ENCODE data around the gene QTRT2. TPM values are rescaled to one million over a fixed set of nuclear protein-coding genes. Genes with fewer than 3 reads are reported as not detected.

QTRT2 gene
- total and polyA plus RNA-seq, 2 of the 8 experiments (the other 6 are each of a cell fraction or from before 2014, with no cell fraction given), result 13.3 to 54.5 TPM

GRCh38 chr3:114035896-114036295, 20.6 kb upstream of the QTRT2 start:
- 87% methylated on average over 3 of the region's 3 CpGs; no CpG with 5 or more reads in 1 of the 2 experiments for WGBS, 2 experiments (ENCODE audit: extremely low coverage in 1 of 2, insufficient coverage in 1 of 2, insufficient read length in 1 of 2, insufficient replicate concordance in 2 of 2, low coverage in 1 of 2, low lambda C conversion rate in 2 of 2, missing lambda C conversion rate in 1 of 2)

More at GRCh38 chr3:114035896-114036295, 20.6 kb upstream of the QTRT2 start:
- H3K4ac ChIP-seq (replicated peaks; ENCODE audit: insufficient read length, low read depth, low read length), result no peak overlapping the region
- H3K9me3 ChIP-seq (ENCODE audit: insufficient read depth in 2 of 2, low read depth in 1 of 2, low read length in 1 of 2), result no peaks in the 10 kb centered on the region
- no peak for FAIRE-seq
- no peaks in the 10 kb centered on the region for H3K79me1 ChIP-seq (ENCODE audit: low read depth, low read length)
- H4K5ac ChIP-seq (ENCODE audit: insufficient read length, low read depth, low read length), result no peak overlapping the region
- H2AFZ ChIP-seq (ENCODE audit: low read length), result no peak overlapping the region
- H2BK5ac ChIP-seq (ENCODE audit: low read depth, low read length), result no peak overlapping the region
- no peak overlapping the region for H4K8ac ChIP-seq (ENCODE audit: extremely low read depth, insufficient read depth, low read length)
- no peak overlapping the region for H2BK120ac ChIP-seq (replicated peaks; ENCODE audit: low read depth, low read length)
- H4K20me1 ChIP-seq (replicated peaks in 1 of 2; ENCODE audit: control insufficient read depth in 1 of 2, insufficient read depth in 2 of 2, low read length in 2 of 2), result no peaks in the 10 kb centered on the region
- H3K27ac ChIP-seq (ENCODE audit: low read depth, low read length), result no peak overlapping the region
- H3K4me2 ChIP-seq (ENCODE audit: insufficient read depth in 1 of 2, low read depth in 2 of 2, low read length in 2 of 2), result no peak overlapping the region
- H2AK5ac ChIP-seq (ENCODE audit: low read depth, low read length), result no peak overlapping the region
- H2BK15ac ChIP-seq (ENCODE audit: low read length), result no peak overlapping the region
- no peak overlapping the region for H3K23ac ChIP-seq (ENCODE audit: insufficient read length)
- no peak for DNase-seq (ENCODE audit: low read depth in 1 of 2, low spot score in 2 of 2)
- no peaks in the 10 kb centered on the region for H3K4me1 ChIP-seq (replicated peaks in 1 of 4; ENCODE audit: control insufficient read depth in 3 of 4, insufficient read depth in 4 of 4, low read length in 3 of 4)
- H3K79me2 ChIP-seq (ENCODE audit: control insufficient read depth in 1 of 2, insufficient read depth in 2 of 2, low read length in 2 of 2), result no peaks in the 10 kb centered on the region
- H3K27me3 ChIP-seq (replicated peaks in 1 of 4; ENCODE audit: control insufficient read depth in 3 of 4, extremely low read depth in 1 of 4, insufficient read depth in 3 of 4, low read length in 3 of 4), result no peaks in the 10 kb centered on the region
- H3K4me3 ChIP-seq (ENCODE audit: extremely low read depth in 1 of 4, insufficient read depth in 2 of 4, low read depth in 3 of 4, low read length in 4 of 4), result no peak overlapping the region
- no peak overlapping the region for H3K56ac ChIP-seq (replicated peaks; ENCODE audit: insufficient read length, low read depth, low read length)
- TF ChIP-seq KDM4A (IDR thresholded peaks at IDR 0.05; ENCODE audit: low read depth, low read length, severe bottlenecking) (no peak), TAF7 (optimal IDR thresholded peaks at IDR 0.05; ENCODE audit: borderline replicate concordance, low read depth, low read length) (no peak)
- H3K18ac ChIP-seq (ENCODE audit: extremely low read depth, low read length), result no peak overlapping the region
- H3K23me2 ChIP-seq (ENCODE audit: low read depth, low read length), result no peaks in the 10 kb centered on the region
- no peak overlapping the region for H2BK20ac ChIP-seq (ENCODE audit: low read length)
- no peak overlapping the region for H3K14ac ChIP-seq (ENCODE audit: insufficient read length)
- H3K9ac ChIP-seq (replicated peaks in 1 of 4; ENCODE audit: extremely low read depth in 1 of 4, low read depth in 3 of 4, low read length in 3 of 4), result no peak overlapping the region
- no peak overlapping the region for H4K91ac ChIP-seq (replicated peaks; ENCODE audit: insufficient read length, low read length)
- CTCF ChIA-PET (ENCODE audit: partially characterized antibody), result no interaction called here
- no peaks in the 10 kb centered on the region for H3K36me3 ChIP-seq (ENCODE audit: control insufficient read depth in 2 of 4, insufficient read depth in 4 of 4, low read length in 3 of 4)
- H2BK12ac ChIP-seq (ENCODE audit: low read depth, low read length), result no peak overlapping the region
- POLR2A ChIA-PET (ENCODE audit: partially characterized antibody), result no interaction called here

Data from H1 (cell line).